HepG2 (cell line): ENCODE data around the gene LCAT.

ENCODE experiments used
- CTCF ChIP-seq: sonication (generic); formaldehyde crosslinking; IDR thresholded peaks from 2 replicates; pipeline ENCODE4 v1.5.0; 2020; ENCODE audit warnings: mild to moderate bottlenecking, missing genetic modification reagents, moderate library complexity
- DRAP1 ChIP-seq: IDR thresholded peaks from 2 replicates; pipeline ENCODE4 v1.6.1; 2016; ENCODE audit warnings: missing genetic modification reagents, missing compliant biosample characterization
- MAX ChIP-seq: IDR thresholded peaks from 2 replicates; pipeline ENCODE4 v1.6.1; 2012; ENCODE audit warnings: inconsistent platforms
- TP53 ChIP-seq: sonication (generic); formaldehyde crosslinking; conservative IDR thresholded peaks from 2 replicates; pipeline ENCODE4 v1.4.0; 2020; ENCODE audit warnings: missing genetic modification reagents
- YY1 ChIP-seq: IDR thresholded peaks from 2 replicates; pipeline ENCODE4 v1.6.1; 2011; ENCODE audit warnings: low read length, low read depth, moderate library complexity, mild to moderate bottlenecking; ENCODE audit not compliant: insufficient read depth, insufficient replicate concordance
- ZBTB46 ChIP-seq: sonication (generic); formaldehyde crosslinking; IDR thresholded peaks from 2 replicates; pipeline ENCODE4 v1.4.0; 2020; ENCODE audit warnings: mild to moderate bottlenecking, missing genetic modification reagents, borderline replicate concordance
- ZMYM2 ChIP-seq: sonication (generic); formaldehyde crosslinking; IDR thresholded peaks from 2 replicates; pipeline ENCODE4 v1.8.0; 2022; ENCODE audit warnings: mild to moderate bottlenecking, missing genetic modification reagents
- ZNF597 ChIP-seq: sonication (generic); formaldehyde crosslinking; IDR thresholded peaks from 2 replicates; pipeline ENCODE4 v1.5.0; 2020; ENCODE audit warnings: missing genetic modification reagents
- ZNF709 ChIP-seq: sonication (generic); formaldehyde crosslinking; IDR thresholded peaks from 2 replicates; pipeline ENCODE4 v1.5.0; 2020; ENCODE audit warnings: mild to moderate bottlenecking, missing genetic modification reagents

GRCh38 chr16:67975321-67976105 is 31.6 kb upstream of the LCAT start:
- TF ChIP-seq TP53 (CRISPR knock-in tag) = no peak
- TF ChIP-seq YY1 = no peak
- no peak for TF ChIP-seq ZNF597 (CRISPR knock-in tag)
- TF ChIP-seq DRAP1 = no peak
- 0 out of 2 replicates have a peak, but pooled peaks have one; percentile 16 for TF ChIP-seq MAX
- no peak for TF ChIP-seq CTCF (CRISPR knock-in tag)
- TF ChIP-seq ZMYM2 (CRISPR knock-in tag) = no peak
- TF ChIP-seq ZNF709 = no peak
- TF ChIP-seq ZBTB46 (CRISPR knock-in tag) = no peak
